Subcutaneous abdominal adipose tissue (tissue), 5 donors: ENCODE results near the gene TBX3.
A peak's percentile ranks its signal among the peaks of the same experiment; 100 is the strongest.

ENCODE experiments used
- H3K27ac ChIP-seq: one replicate; pipeline ENCODE4 v1.7.0; 2013; ENCODE audit warnings: low read depth, mild to moderate bottlenecking, inconsistent platforms, low read length, moderate library complexity
- H3K27me3 ChIP-seq, 5 donors: one replicate each; pipeline ENCODE4 v1.7.0; 2013; ENCODE audit warnings: low read length in 5 of 5, inconsistent platforms in 1 of 5; ENCODE audit not compliant: control insufficient read depth in 5 of 5, insufficient read depth in 4 of 5
- H3K36me3 ChIP-seq, 5 donors: one replicate each; pipeline ENCODE4 v1.7.0; 2013; ENCODE audit warnings: low read length in 5 of 5; ENCODE audit not compliant: control insufficient read depth in 5 of 5, insufficient read depth in 5 of 5
- H3K4me1 ChIP-seq, 5 donors: one replicate each; pipeline ENCODE4 v1.7.0; 2013; ENCODE audit warnings: low read length in 5 of 5, mild to moderate bottlenecking in 3 of 5, moderate library complexity in 1 of 5; ENCODE audit not compliant: control insufficient read depth in 5 of 5, insufficient read depth in 5 of 5
- H3K4me3 ChIP-seq, 5 donors: one replicate each; pipeline ENCODE4 v1.7.0; 2013; ENCODE audit warnings: low read length in 5 of 5, low read depth in 1 of 5
- H3K9ac ChIP-seq, 5 donors: one replicate each; pipeline ENCODE4 v1.7.0; 2013; ENCODE audit warnings: low read length in 5 of 5, mild to moderate bottlenecking in 4 of 5, moderate library complexity in 3 of 5
- H3K9me3 ChIP-seq, 5 donors: one replicate each; pipeline ENCODE4 v1.7.0; 2013; ENCODE audit warnings: low read length in 5 of 5; ENCODE audit not compliant: control insufficient read depth in 5 of 5
- donor health status: healthy.
- donor health status: healthy.
- donor health status: healthy.
- donor health status: healthy.
- donor health status: healthy.

TBX3 gene

DNA sequence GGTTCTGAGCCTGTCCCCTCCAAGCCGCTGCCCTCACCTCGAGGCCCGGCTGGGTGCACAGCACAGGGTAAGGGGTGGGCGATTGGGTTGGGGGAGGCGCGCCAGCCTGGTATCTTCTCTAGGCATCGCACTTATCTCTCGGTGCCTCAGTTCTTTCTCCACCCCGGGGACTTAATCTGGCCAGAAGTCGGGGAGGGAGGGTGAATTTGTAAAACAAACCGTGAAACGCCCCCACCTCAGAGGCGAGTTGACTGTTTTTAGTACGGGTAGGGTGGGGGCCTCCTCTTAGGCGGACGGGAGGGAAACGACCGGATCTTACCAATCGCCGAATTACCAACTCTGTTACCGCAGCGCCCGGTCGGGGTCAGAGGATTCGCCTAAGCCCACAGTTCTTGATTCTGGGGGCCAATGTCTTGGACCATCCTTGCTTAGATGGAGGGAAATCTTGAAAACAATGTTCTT is 1.4 kb upstream of the TBX3 start:
- Histone ChIP-seq H3K27me3 (peaks cover 0 to 22% (median 9%) of the 10 kb centered on the region in 5 donors), H3K4me1 (peaks cover 0 to 43% (median 16%) of the 10 kb centered on the region in 5 donors), H3K9ac (peak overlapping the region in 1 of 5 donors; percentile 72), H3K36me3 (no peaks in the 10 kb centered on the region), H3K9me3 (no peaks in the 10 kb centered on the region), H3K4me3 (peak overlapping the region; percentile 68 to 92 (median 88)), H3K27ac (peak overlapping the region; percentile 95)

DNA sequence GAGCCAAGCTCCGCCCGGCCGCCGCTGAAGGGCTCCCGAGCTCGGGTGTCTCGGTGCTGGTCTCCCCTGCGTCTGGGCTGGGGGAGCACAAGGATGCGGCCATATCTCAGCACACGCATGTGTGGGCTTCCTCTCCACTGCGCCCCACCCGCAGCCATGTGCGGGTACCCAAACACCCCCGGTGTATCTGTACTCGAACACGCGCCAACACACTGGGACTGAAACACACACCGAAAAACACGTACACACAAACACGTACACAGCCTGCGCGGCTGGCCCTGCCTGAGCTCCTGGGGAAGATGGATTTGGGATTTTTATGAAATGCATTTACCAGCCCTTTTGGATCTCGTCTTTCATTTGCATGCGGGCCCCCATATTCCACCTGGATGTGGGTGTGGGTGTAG is 897 bp upstream of the TBX3 start:
- H3K4me3 ChIP-seq: peak overlapping the region; percentile 68 to 92 (median 88)
- peak overlapping the region; percentile 26 to 72 (median 41) for H3K9ac ChIP-seq
- peaks cover 0 to 46% (median 19%) of the 10 kb centered on the region in 5 donors for H3K4me1 ChIP-seq
- H3K36me3 ChIP-seq: no peaks in the 10 kb centered on the region
- H3K27ac ChIP-seq: peak overlapping the region; percentile 95
- peaks cover 0 to 21% (median 9%) of the 10 kb centered on the region in 5 donors for H3K27me3 ChIP-seq
- H3K9me3 ChIP-seq: no peaks in the 10 kb centered on the region

- H3K27me3 ChIP-seq: peaks cover 0 to 15% (median 5%) of the 10 kb centered on the region in 5 donors
- H3K9me3 ChIP-seq: no peaks in the 10 kb centered on the region
- peak overlapping the region; percentile 95 for H3K27ac ChIP-seq
- H3K36me3 ChIP-seq: peaks cover 0 to 2% (median 1%) of the 10 kb centered on the region in 5 donors
- peak overlapping the region; percentile 70 to 95 (median 84) for H3K9ac ChIP-seq
- peaks cover 0 to 58% (median 31%) of the 10 kb centered on the region in 5 donors for H3K4me1 ChIP-seq
- peak overlapping the region; percentile 85 to 93 (median 91) for H3K4me3 ChIP-seq
Observed at GRCh38 chr12:114683709-114684097, 272 bp downstream of the TBX3 start.

DNA sequence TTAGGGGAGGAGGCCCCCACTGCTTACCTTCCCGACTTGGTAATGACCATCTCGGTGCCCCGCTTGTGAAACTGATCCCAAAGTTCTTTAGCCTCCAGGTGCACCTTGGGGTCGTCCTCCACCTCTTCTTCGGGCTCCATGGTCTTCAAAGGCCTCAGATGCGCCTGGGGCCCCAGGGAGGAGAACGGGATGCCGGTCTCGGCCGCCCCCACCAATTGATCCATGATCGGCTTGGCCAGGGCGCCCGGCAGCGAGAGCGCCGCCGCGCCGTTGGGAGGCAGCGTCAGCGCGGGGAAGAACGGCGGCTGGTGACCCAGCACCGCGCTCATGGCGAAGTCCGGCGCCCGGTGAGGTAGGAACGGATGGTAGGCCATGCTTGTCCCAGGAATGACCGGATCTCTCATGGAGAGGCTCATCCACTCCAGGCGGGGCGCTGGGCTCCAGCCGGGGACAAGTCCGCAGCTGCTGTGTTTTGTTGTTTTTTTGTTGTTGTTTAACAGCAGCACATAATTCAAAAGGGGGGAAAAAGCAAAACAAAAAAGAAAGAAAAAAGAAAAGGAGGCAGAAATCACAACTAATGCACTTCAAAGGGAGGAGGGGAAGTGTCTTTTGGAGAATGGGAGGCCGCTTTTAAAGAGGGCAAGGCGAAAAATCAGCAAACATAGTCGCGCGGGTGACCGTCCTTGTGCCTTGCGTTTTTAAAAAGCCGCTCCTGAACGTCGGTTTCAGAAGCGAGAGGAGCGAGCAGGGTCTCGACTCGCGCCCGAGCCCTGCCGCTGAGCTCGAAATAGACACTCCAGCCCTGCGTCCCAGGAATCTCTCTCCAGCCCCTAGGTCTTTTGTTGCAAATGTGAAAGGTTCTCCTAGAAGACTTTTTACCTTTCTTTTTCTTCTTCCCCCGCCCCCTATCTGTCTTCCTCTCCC is 928 bp downstream of the TBX3 start:
- Histone ChIP-seq H3K27ac (peak overlapping the region; percentile 95), H3K36me3 (peaks cover 0 to 9% (median 7%) of the 10 kb centered on the region in 5 donors), H3K9ac (peak overlapping the region; percentile 70 to 95 (median 84)), H3K4me1 (peaks cover 0 to 64% (median 38%) of the 10 kb centered on the region in 5 donors), H3K9me3 (no peaks in the 10 kb centered on the region), H3K4me3 (peak overlapping the region; percentile 85 to 93 (median 91)), H3K27me3 (peaks cover 0 to 10% (median 3%) of the 10 kb centered on the region in 5 donors)

GRCh38 chr12:114682106-114682784 is 1.7 kb downstream of the TBX3 start:
- Histone ChIP-seq H3K27me3 (peaks cover 0 to 8% (median 3%) of the 10 kb centered on the region in 5 donors), H3K9me3 (no peaks in the 10 kb centered on the region), H3K4me1 (peaks cover 0 to 66% (median 44%) of the 10 kb centered on the region in 5 donors), H3K4me3 (peak overlapping the region; percentile 85 to 93 (median 91)), H3K27ac (peak overlapping the region; percentile 95), H3K36me3 (peaks cover under 1 to 15% (median 8%) of the 10 kb centered on the region in 5 donors), H3K9ac (peak overlapping the region; percentile 70 to 95 (median 84))

- peak overlapping the region; percentile 70 to 95 (median 84) for H3K9ac ChIP-seq
Observed at GRCh38 chr12:114681116-114681871, 2.7 kb downstream of the TBX3 start.

DNA sequence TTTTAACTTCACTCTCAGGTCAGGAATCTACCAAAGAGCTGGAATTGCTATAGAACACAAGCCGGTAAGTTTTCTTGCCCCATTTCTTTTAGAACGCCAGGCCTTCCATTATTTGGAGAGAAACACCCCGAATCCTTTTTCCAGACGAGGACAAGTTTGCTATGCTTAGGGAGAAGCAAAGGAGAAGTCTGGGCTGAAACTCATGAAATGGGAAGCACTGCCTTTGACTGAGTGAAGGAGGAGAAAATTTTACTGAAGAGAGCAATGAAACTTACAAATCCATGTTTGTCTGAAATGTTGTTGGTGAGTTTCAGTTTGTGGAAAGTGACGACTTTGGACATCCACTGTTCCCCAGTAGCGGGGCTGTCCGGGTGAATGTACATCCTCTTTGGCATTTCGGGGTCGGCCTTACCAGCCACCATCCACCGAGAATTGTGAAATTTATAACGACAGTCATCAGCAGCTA is 3.3 kb downstream of the TBX3 start:
- H3K36me3 ChIP-seq: peaks cover 4 to 31% (median 24%) of the 10 kb centered on the region in 5 donors
- H3K9ac ChIP-seq: peak overlapping the region; percentile 59 to 95 (median 84)
- H3K4me1 ChIP-seq: peaks cover 0 to 68% (median 47%) of the 10 kb centered on the region in 5 donors
- no peaks in the 10 kb centered on the region for H3K9me3 ChIP-seq
- peaks cover 0 to 3% (median 0%) of the 10 kb centered on the region in 5 donors for H3K27me3 ChIP-seq
- peak overlapping the region; percentile 95 for H3K27ac ChIP-seq
- peak overlapping the region; percentile 85 to 93 (median 91) for H3K4me3 ChIP-seq

More at GRCh38 chr12:114681116-114681871, 2.7 kb downstream of the TBX3 start:
- Histone ChIP-seq H3K27me3 (peaks cover 0 to 3% (median 0%) of the 10 kb centered on the region in 5 donors), H3K4me1 (peaks cover 0 to 63% (median 46%) of the 10 kb centered on the region in 5 donors), H3K27ac (peak overlapping the region; percentile 95), H3K9me3 (no peaks in the 10 kb centered on the region), H3K4me3 (peak overlapping the region; percentile 85 to 93 (median 91)), H3K36me3 (peaks cover 4 to 25% (median 18%) of the 10 kb centered on the region in 5 donors)

GRCh38 chr12:114679942-114680341 is 4.0 kb downstream of the TBX3 start:
- H3K4me3 ChIP-seq: peak overlapping the region; percentile 85 to 93 (median 91)
- peak overlapping the region; percentile 95 for H3K27ac ChIP-seq
- H3K9me3 ChIP-seq: no peaks in the 10 kb centered on the region
- peaks cover 0 to 67% (median 43%) of the 10 kb centered on the region in 5 donors for H3K4me1 ChIP-seq
- H3K27me3 ChIP-seq: peaks cover 0 to 3% (median 0%) of the 10 kb centered on the region in 5 donors
- peaks cover 4 to 37% (median 27%) of the 10 kb centered on the region in 5 donors for H3K36me3 ChIP-seq
- H3K9ac ChIP-seq: peak overlapping the region; percentile 41 to 95 (median 84)

DNA sequence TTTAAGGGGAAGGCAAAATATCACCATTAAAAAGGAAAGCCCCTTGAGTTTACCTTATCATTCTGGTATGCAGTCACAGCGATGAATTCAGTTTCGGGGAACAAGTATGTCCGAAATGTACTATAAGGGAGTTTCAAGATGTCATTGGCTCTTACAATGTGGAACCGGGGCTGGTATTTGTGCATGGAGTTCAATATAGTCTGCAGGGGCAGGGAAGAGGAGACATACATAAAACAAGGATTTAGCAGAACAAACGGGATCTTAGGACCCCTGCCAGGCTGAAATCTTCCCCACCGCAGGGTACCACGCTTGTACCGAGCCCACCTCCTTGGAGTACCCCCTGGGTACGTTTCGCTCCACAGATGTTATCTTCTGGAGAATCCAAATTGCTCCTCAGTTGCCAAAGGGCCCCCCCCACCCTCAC is 4.5 kb downstream of the TBX3 start:
- H3K36me3 ChIP-seq: peaks cover 4 to 40% (median 32%) of the 10 kb centered on the region in 5 donors
- H3K9ac ChIP-seq: peak overlapping the region in 3 of 5 donors; percentile 41 to 92 (median 84)

More for the DNA sequence above, 4.5 kb downstream of the TBX3 start:
- Histone ChIP-seq H3K4me1 (peaks cover 0 to 63% (median 41%) of the 10 kb centered on the region in 5 donors), H3K9me3 (no peaks in the 10 kb centered on the region), H3K27ac (peak overlapping the region; percentile 95), H3K4me3 (peak overlapping the region; percentile 85 to 93 (median 91)), H3K27me3 (peaks cover 0 to 3% (median 0%) of the 10 kb centered on the region in 5 donors)
